Tibial nerve (tissue), 3 donors: ENCODE results near the gene SERINC3.

Experiments
- POLR2A ChIP-seq, 2 donors: fragments of 450-650 bp; IDR thresholded peaks; one replicate each; pipeline ENCODE4 v1.6.1; 2017; ENCODE audit warnings: antibody characterized with exemption in 2 of 2, mild to moderate bottlenecking in 2 of 2, moderate library complexity in 2 of 2
- TF ChIP-seq, protein P1 (sequence below), 5 experiments: fragments of 200-600 bp in 3 of 5; fragments of 450-650 bp in 2 of 5; sonication (generic) in 3 of 5; IDR thresholded peaks; one replicate each; pipeline ENCODE4 v1.5.1; 2016 to 2019; ENCODE audit warnings: antibody characterized with exemption in 5 of 5, mild to moderate bottlenecking in 3 of 5, moderate library complexity in 2 of 5

DNA sequence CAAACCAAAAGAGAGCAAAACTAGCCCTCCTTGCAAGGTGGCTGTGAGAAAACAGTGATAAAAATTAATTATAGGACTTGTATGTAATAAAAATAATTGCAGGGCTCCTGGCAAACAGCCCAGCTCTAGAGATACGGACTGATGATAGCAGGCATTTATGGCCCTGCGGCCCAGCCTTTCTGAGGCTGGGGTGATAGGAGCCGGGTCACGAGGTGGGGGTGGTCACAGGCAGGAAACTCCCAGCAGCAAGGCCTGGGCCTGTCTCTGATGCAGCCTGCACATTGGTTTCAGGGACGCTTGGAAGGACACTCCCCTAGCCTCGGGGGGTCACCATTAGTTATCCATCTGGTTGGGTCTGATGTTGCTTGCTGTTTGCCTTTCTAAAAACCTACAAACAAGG is 64.9 kb downstream of the SERINC3 start:
- TF ChIP-seq POLR2A (IDR thresholded peaks at IDR 0.05) = no peak
- TF ChIP-seq, protein P1, sequence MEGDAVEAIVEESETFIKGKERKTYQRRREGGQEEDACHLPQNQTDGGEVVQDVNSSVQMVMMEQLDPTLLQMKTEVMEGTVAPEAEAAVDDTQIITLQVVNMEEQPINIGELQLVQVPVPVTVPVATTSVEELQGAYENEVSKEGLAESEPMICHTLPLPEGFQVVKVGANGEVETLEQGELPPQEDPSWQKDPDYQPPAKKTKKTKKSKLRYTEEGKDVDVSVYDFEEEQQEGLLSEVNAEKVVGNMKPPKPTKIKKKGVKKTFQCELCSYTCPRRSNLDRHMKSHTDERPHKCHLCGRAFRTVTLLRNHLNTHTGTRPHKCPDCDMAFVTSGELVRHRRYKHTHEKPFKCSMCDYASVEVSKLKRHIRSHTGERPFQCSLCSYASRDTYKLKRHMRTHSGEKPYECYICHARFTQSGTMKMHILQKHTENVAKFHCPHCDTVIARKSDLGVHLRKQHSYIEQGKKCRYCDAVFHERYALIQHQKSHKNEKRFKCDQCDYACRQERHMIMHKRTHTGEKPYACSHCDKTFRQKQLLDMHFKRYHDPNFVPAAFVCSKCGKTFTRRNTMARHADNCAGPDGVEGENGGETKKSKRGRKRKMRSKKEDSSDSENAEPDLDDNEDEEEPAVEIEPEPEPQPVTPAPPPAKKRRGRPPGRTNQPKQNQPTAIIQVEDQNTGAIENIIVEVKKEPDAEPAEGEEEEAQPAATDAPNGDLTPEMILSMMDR (IDR thresholded peaks at IDR 0.05) = no peak
